HepG2 (cell line): ENCODE measurements around the gene GNRHR. TPM values are rescaled to one million over a fixed set of nuclear protein-coding genes. Genes with fewer than 3 reads are reported as not detected.

Experiments
- ATAC-seq: fragments of 200-7000 bp; cut with Tn5 transposase; 3 replicates; pipeline ENCODE4 v1.9.1; 2020; ENCODE audit warnings: mild to moderate bottlenecking, moderate library complexity
- BruUV-seq: library from RNA; stranded (reverse); fragments of 400-500 nt; replicated peaks from 2 replicates; lab custom pipeline; 2021; lab: Mats Ljungman, UMichigan
- CTCF ChIA-PET: fragments of 300-600 bp; formaldehyde crosslinking; extraction: SDS; loops from one replicate; lab custom pipeline; 2021; ENCODE audit warnings: low total read pairs, inconsistent platforms, low intra/inter-chr PET ratio; lab: Yijun Ruan, JAX
- POLR2A ChIA-PET: fragments of 350-600 bp; sonication (Branson Sonifier 250); formaldehyde crosslinking; loops from one replicate; lab custom pipeline; 2020; ENCODE audit warnings: antibody characterized with exemption, inconsistent platforms; lab: Yijun Ruan, JAX
- DNase-seq: peaks from one replicate; pipeline ENCODE4 v3.0.0-alpha.2; 2015; ENCODE audit warnings: low spot score
- FAIRE-seq: peaks from 3 replicates; lab custom pipeline; 2011; peaks lifted over from hg19 to GRCh38; lab: Jason Lieb, UNC
- H2AFZ ChIP-seq: one replicate; pipeline ENCODE4 v1.6.1; 2011; ENCODE audit warnings: low read length, inconsistent platforms
- H3K27ac ChIP-seq: fragments of 300-600 bp; 3 replicates; pipeline ENCODE4 v1.8.0; 2011; ENCODE audit warnings: mixed run types, mild to moderate bottlenecking, mixed read lengths, low read length, inconsistent platforms; ENCODE audit not compliant: insufficient read depth; ENCODE audit errors: extremely low read length
- H3K27me3 ChIP-seq, 2 experiments: fragments of 200-600 bp in 1 of 2; 2 replicates in 1 of 2; 3 replicates in 1 of 2; pipeline versions ENCODE4 v1.6.0 to v1.8.0; 2011; ENCODE audit warnings: low read length in 2 of 2, mild to moderate bottlenecking in 2 of 2, moderate library complexity in 2 of 2, inconsistent platforms in 1 of 2; ENCODE audit not compliant: insufficient read depth in 2 of 2, control insufficient read depth in 1 of 2
- H3K36me3 ChIP-seq, 2 experiments: fragments of 200-600 bp in 1 of 2; replicated peaks in 1 of 2; 2 replicates in 1 of 2; 3 replicates in 1 of 2; pipeline versions ENCODE4 v1.5.1 to v1.8.0; 2011; ENCODE audit warnings: low read length in 2 of 2, inconsistent platforms in 1 of 2; ENCODE audit not compliant: insufficient read depth in 2 of 2, control insufficient read depth in 1 of 2
- H3K4me1 ChIP-seq: 2 replicates; pipeline ENCODE4 v1.5.1; 2012; ENCODE audit warnings: low read length, inconsistent platforms; ENCODE audit not compliant: insufficient read depth
- H3K4me2 ChIP-seq: 2 replicates; pipeline ENCODE4 v1.6.0; 2011; ENCODE audit warnings: low read depth, low read length, inconsistent platforms
- H3K4me3 ChIP-seq, 3 experiments: fragments of 200-600 bp in 1 of 3; sonication (generic), shearing (Covaris generic) in 1 of 3; replicated peaks in 1 of 3; 2 replicates each; pipeline ENCODE4 v1.5.1; 2011 to 2016; ENCODE audit warnings: low read length in 3 of 3, inconsistent platforms in 2 of 3, low read depth in 2 of 3, mild to moderate bottlenecking in 2 of 3, control low read depth in 1 of 3, mixed read lengths in 1 of 3; ENCODE audit not compliant: insufficient read depth in 1 of 3
- H3K79me2 ChIP-seq: one replicate; pipeline ENCODE4 v1.6.1; 2011; ENCODE audit warnings: low read length, inconsistent platforms; ENCODE audit not compliant: insufficient read depth
- H3K9ac ChIP-seq: 2 replicates; pipeline ENCODE4 v1.6.0; 2011; ENCODE audit warnings: mild to moderate bottlenecking, low read depth, low read length, inconsistent platforms; ENCODE audit not compliant: insufficient read depth
- H3K9me3 ChIP-seq: 2 replicates; pipeline ENCODE4 v1.5.1; 2012; ENCODE audit warnings: mild to moderate bottlenecking, low read length
- H4K20me1 ChIP-seq: 2 replicates; pipeline ENCODE4 v1.6.0; 2011; ENCODE audit warnings: inconsistent platforms, mild to moderate bottlenecking, low read length, moderate library complexity; ENCODE audit not compliant: insufficient read depth
- ATF7 ChIP-seq, 2 experiments: fragments of 450-650 bp in 1 of 2; sonication (generic) in 1 of 2; formaldehyde crosslinking in 1 of 2; IDR thresholded peaks; 2 replicates each; pipeline versions ENCODE4 v1.4.0 to v1.6.1; 2016 to 2020; ENCODE audit warnings: antibody characterized with exemption in 1 of 2, mild to moderate bottlenecking in 1 of 2, missing genetic modification reagents in 1 of 2
- MAFF ChIP-seq: IDR thresholded peaks from 2 replicates; pipeline ENCODE4 v1.6.1; 2011; ENCODE audit warnings: low read depth, low read length, improper control_type of control experiment
- MAFK ChIP-seq, 2 experiments: IDR thresholded peaks in 1 of 2; conservative IDR thresholded peaks in 1 of 2; 2 replicates each; pipeline ENCODE4 v1.6.1; 2011; ENCODE audit warnings: improper control_type of control experiment in 2 of 2, low read length in 2 of 2
- ONECUT2 ChIP-seq: sonication (generic); formaldehyde crosslinking; IDR thresholded peaks from 2 replicates; pipeline ENCODE4 v1.4.0; 2020; ENCODE audit warnings: missing genetic modification reagents
- RFX3 ChIP-seq: IDR thresholded peaks from 2 replicates; pipeline ENCODE4 v1.6.1; 2016; ENCODE audit warnings: missing biosample characterization, missing genetic modification reagents
- TCF12 ChIP-seq, 2 experiments: fragments of 450-650 bp in 1 of 2; sonication (generic) in 1 of 2; formaldehyde crosslinking in 1 of 2; IDR thresholded peaks; 2 replicates each; pipeline versions ENCODE4 v1.6.1 to v1.8.0; 2017 to 2022; ENCODE audit warnings: antibody characterized with exemption in 1 of 2, mild to moderate bottlenecking in 1 of 2, missing genetic modification reagents in 1 of 2, moderate library complexity in 1 of 2
- ZBTB20 ChIP-seq: sonication (generic); formaldehyde crosslinking; IDR thresholded peaks from 2 replicates; pipeline ENCODE4 v1.8.1; 2023; ENCODE audit warnings: missing genetic modification reagents, low read depth, mild to moderate bottlenecking, borderline replicate concordance
- ZFP82 ChIP-seq: sonication (generic); formaldehyde crosslinking; IDR thresholded peaks from 2 replicates; pipeline ENCODE4 v1.5.1; 2020; ENCODE audit warnings: mild to moderate bottlenecking, missing genetic modification reagents, borderline replicate concordance
- ZFY ChIP-seq: sonication (generic); formaldehyde crosslinking; IDR thresholded peaks from 2 replicates; pipeline ENCODE4 v1.4.0; 2020; ENCODE audit warnings: missing genetic modification reagents
- ZNF180 ChIP-seq: sonication (generic); formaldehyde crosslinking; IDR thresholded peaks from 2 replicates; pipeline ENCODE4 v1.4.0; 2020; ENCODE audit warnings: low read depth, missing genetic modification reagents, borderline replicate concordance
- WGBS: methylation state at CpG from one replicate; pipeline ENCODE4 v1.1.6; 2017; ENCODE audit warnings: low lambda C conversion rate; 5-methylcytosine and 5-hydroxymethylcytosine counted together
- in situ Hi-C: cut with HindIII; loops from 2 replicates; pipeline ENCODE4 v1.10.0; 2017; ENCODE audit warnings: low pct_unique_long_range_greater_than_20kb; ENCODE audit not compliant: extremely low pct_ligation_motif_present
- intact Hi-C: fragments of 100-400 bp; cut with micrococcal nuclease; formaldehyde crosslinking; loops from one replicate; pipeline ENCODE4 v1.10.0; 2022; ENCODE audit not compliant: unreplicated experiment
- polyA plus RNA-seq, 8 experiments: library from polyadenylated mRNA; depleted of rRNA in 3 of 8; stranded (reverse) in 7 of 8; unstranded in 1 of 8; fragments of >200 nt; fragmentation: Illumina TruSeq in 4 of 8; extraction: Trizol in 4 of 8; gene quantifications; 2 replicates each; pipeline versions ENCODE4 v1.2.1 to v1.2.3, GENCODE V29; 2011 to 2016; ENCODE audit warnings: low read depth in 4 of 8, missing spikeins in 1 of 8, mixed read lengths in 1 of 8; ENCODE audit not compliant: insufficient read depth in 1 of 8
- total RNA-seq, 5 experiments: library from RNA; depleted of rRNA; stranded (reverse); fragments of >200 nt; fragmentation: Illumina TruSeq; extraction: Trizol; gene quantifications; 2 replicates each; pipeline ENCODE4 v1.2.3, GENCODE V29; 2016; ENCODE audit warnings: low read depth in 1 of 5

The GNRHR gene
- total and polyA plus RNA-seq, 2 of the 13 experiments (the other 11 are each of a cell fraction or from before 2014, with no cell fraction given): not detected

DNA sequence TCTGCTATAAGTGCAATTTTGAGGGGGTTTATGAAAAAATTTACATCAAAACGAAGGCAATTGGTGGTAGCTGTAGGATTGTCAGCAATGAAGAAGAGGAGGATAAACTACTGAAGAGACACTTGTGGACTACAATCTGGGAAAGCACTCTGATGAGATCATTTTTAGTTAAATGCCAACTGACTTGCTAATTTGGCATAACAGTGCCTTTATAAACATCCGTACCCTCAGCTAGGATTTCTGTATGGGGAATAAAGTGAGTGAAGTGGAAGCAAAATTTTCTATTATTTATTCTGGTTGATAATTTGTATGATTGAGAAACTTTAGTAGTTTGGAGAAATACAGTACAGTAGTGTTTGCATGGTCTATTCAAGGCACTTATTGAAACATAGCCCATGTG, 11.2 kb upstream of the GNRHR start:
- TF ChIP-seq ZNF180 (CRISPR knock-in tag) (no peak), ONECUT2 (CRISPR knock-in tag) (no peak), TCF12 (IDR thresholded peaks at IDR 0.05) (no peak), TCF12 (CRISPR knock-in tag; IDR thresholded peaks at IDR 0.05) (no peak), ZFP82 (CRISPR knock-in tag) (no peak), MAFK (conservative IDR thresholded peaks at IDR 0.05 in 1 of 2, IDR thresholded peaks at IDR 0.05 in 1 of 2; ENCODE audit: low read length in 2 of 2) (0 out of 4 replicates have a peak, but pooled peaks of 1 of the 2 experiments have one; percentile 16), ZBTB20 (CRISPR knock-in tag) (no peak), RFX3 (CRISPR knock-in tag) (no peak), ATF7 (IDR thresholded peaks at IDR 0.05) (no peak), ATF7 (CRISPR knock-in tag; IDR thresholded peaks at IDR 0.05) (no peak)
- TF ChIP-seq, all 625 proteins: peak for 1
- Histone ChIP-seq H3K4me1 (no peaks in the 10 kb centered on the region), H4K20me1 (no peaks in the 10 kb centered on the region), H3K9ac (no peak overlapping the region), H3K4me2 (no peak overlapping the region), H3K9me3 (no peaks in the 10 kb centered on the region), H2AFZ (no peak overlapping the region), H3K27ac (no peak overlapping the region), H3K27me3 (no peaks in the 10 kb centered on the region), H3K79me2 (no peaks in the 10 kb centered on the region), H3K36me3 (no peaks in the 10 kb centered on the region), H3K4me3 (no peak overlapping the region)
- in situ Hi-C loops (no loop called here), intact Hi-C loops (no loop called here)
- CTCF ChIA-PET: no interaction called here
- POLR2A ChIA-PET: no interaction called here
- no peak for FAIRE-seq
- WGBS: 94% methylated on average over 2 of the region's 2 CpGs
- DNase-seq: no peak
- no peak for ATAC-seq
- BruUV-seq: no TSS peak

- H3K27ac ChIP-seq: no peak overlapping the region
- peak; percentile 66 for TF ChIP-seq MAFF
- no peak for TF ChIP-seq ZFY (CRISPR knock-in tag)
- peak; percentile 55 to 77 for TF ChIP-seq MAFK (conservative IDR thresholded peaks at IDR 0.05 in 1 of 2, IDR thresholded peaks at IDR 0.05 in 1 of 2; ENCODE audit: low read length in 2 of 2)
- in situ Hi-C loops (no loop called here), intact Hi-C loops (no loop called here)
- H3K4me3 ChIP-seq: no peak overlapping the region
- H3K79me2 ChIP-seq: no peaks in the 10 kb centered on the region
- H3K36me3 ChIP-seq: no peaks in the 10 kb centered on the region
- no peak for FAIRE-seq
- BruUV-seq: no TSS peak
- H4K20me1 ChIP-seq: no peaks in the 10 kb centered on the region
- H3K9ac ChIP-seq: no peak overlapping the region
- no peaks in the 10 kb centered on the region for H3K9me3 ChIP-seq
- ATAC-seq: no peak
- CTCF ChIA-PET: no interaction called here
- DNase-seq: no peak
- H3K4me1 ChIP-seq: no peaks in the 10 kb centered on the region
- no peaks in the 10 kb centered on the region for H3K27me3 ChIP-seq
- POLR2A ChIA-PET: no interaction called here
- H2AFZ ChIP-seq: no peak overlapping the region
- no peak overlapping the region for H3K4me2 ChIP-seq
Observed at GRCh38 chr4:67764183-67764582, 10.0 kb upstream of the GNRHR start.
